Large intestine (tissue), 12 donors: ENCODE results near the gene GAPDHS. TPM values are rescaled to one million over a fixed set of nuclear protein-coding genes. Genes with fewer than 3 reads are reported as not detected.

ENCODE experiments used
- DNase-seq, 2 donors: peaks; one replicate each; pipeline versions ENCODE4 v3.0.0 to v3.0.0-alpha.2; 2013
- H3K27ac ChIP-seq: one replicate; pipeline ENCODE4 v1.5.1; 2013; ENCODE audit warnings: low read length
- H3K27me3 ChIP-seq: 2 replicates; pipeline ENCODE4 v1.6.1; 2013; ENCODE audit warnings: low read length; ENCODE audit not compliant: control insufficient read depth, insufficient read depth
- H3K36me3 ChIP-seq: 2 replicates; pipeline ENCODE4 v1.6.1; 2013; ENCODE audit warnings: low read length; ENCODE audit not compliant: control insufficient read depth, insufficient read depth
- H3K4me1 ChIP-seq: one replicate; pipeline ENCODE4 v1.6.1; 2013; ENCODE audit warnings: low read length; ENCODE audit not compliant: control insufficient read depth, insufficient read depth
- H3K4me3 ChIP-seq: one replicate; pipeline ENCODE4 v1.5.1; 2013; ENCODE audit warnings: low read length
- H3K9me3 ChIP-seq: one replicate; pipeline ENCODE4 v1.6.1; 2013; ENCODE audit warnings: mild to moderate bottlenecking, low read depth, low read length, moderate library complexity; ENCODE audit not compliant: control insufficient read depth
- WGBS: methylation state at CpG from one replicate; pipeline ENCODE4 v1.1.5; 2013; ENCODE audit warnings: low lambda C conversion rate; ENCODE audit not compliant: insufficient coverage; 5-methylcytosine and 5-hydroxymethylcytosine counted together
- long read RNA-seq, 11 donors: transcript quantifications; one replicate each; lab custom pipeline, GENCODE V29; 2026
- polyA plus RNA-seq: library from polyadenylated mRNA; unstranded; fragments of 120-200 nt; gene quantifications from one replicate; pipeline ENCODE4 v1.2.1, GENCODE V29; 2013

Gene GAPDHS
- not detected for polyA plus RNA-seq
- long read RNA-seq, donor 1, result 0 reads
- long read RNA-seq, donor 2, result 0 reads
- long read RNA-seq, donor 3, result 0 reads
- long read RNA-seq, donor 4, result 0 reads
- long read RNA-seq, donor 5, result 0 reads
- long read RNA-seq, donor 6, result 0 reads
- long read RNA-seq, donor 7, result 0 reads
- long read RNA-seq, donor 8, result 0 reads
- long read RNA-seq, donor 9, result 0 reads
- long read RNA-seq, donor 10, result 0 reads
- long read RNA-seq, donor 11, result 0 reads

DNA sequence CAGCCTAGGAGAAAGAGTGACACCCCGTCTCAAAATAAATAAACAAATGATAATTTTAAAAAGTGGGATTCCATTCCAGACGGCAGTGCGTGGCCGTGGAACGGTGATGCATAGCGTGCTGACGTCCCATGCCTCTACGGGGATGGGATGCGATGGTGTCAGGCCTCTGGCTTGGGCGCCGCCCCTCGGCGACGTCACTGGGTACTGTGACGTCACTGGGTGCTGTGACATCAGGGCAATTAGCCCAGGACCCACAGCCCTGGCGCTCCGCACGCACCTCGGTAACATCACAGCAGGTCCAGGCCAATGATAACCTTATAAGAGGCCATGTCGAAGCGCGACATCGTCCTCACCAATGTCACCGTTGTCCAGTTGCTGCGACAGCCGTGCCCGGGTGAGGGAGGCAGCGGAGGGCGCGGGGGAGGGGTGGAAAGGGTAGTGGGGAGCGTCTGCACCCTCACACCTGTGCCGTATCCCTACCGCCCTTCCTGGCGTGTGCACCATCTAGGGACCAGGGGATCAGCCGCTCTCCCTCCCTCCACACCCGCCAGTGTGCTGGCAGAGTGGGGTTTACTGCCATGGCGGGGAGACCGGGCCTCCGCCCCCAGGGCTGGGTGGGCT lies at the start of gene GAPDHS:
Gene GAPDHS, plus strand, starts transcription at position 256 of the 621 bp plus-strand sequence. Its CDS starts 72 bp downstream, at position 328.
- no peak within 1 kb of the TSS for H3K4me3 ChIP-seq
- H3K36me3 ChIP-seq, result no peaks in the 10 kb centered on the region
- H3K9me3 ChIP-seq, result peaks cover 5% of the 10 kb centered on the region
- peaks cover 3% of the 10 kb centered on the region for H3K4me1 ChIP-seq
- no CpG with 5 or more reads among the region's 39 CpGs for WGBS
- DNase-seq, result no peak
- peaks cover 42% of the 10 kb centered on the region for H3K27me3 ChIP-seq
- H3K27ac ChIP-seq, result no peak within 1 kb of the TSS

DNA sequence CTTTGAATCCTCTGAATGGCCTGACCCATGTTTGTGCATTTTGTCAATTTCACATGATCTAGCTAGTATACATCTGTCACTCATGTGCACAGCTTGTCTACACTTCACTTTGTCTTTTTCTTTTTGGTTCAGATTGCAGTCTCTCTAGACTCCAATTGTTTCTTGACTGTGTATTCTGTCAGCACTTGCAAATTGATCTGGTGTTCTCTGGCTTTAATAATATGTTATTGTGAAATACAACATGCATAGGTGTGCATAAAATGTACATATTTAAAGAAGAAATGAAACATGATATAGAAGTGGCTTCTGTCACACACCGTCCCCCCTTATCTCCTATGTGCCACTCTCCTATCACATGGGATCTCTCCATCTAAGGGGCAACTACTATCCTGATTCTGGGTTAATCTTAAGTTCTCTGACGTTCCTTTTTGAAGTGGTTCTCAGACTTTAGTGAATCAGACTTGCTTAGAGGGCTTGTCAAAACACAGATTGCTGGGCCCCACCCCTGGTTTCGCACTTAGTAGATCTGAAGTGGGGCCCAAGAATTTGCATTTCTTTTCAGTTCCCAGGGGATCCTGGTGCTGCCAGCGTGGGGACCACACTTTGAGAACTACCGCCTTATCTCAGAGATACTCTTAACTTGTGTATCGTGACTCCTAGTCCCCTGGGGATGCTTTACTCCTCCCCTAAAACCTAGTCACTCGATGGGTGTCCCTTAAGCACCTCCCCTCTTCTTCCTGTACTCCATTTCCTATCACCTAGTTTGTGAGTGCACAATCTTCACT lies 48.8 kb upstream of the GAPDHS start:
- no peaks in the 10 kb centered on the region for H3K36me3 ChIP-seq
- no peaks in the 10 kb centered on the region for H3K9me3 ChIP-seq
- peaks cover 14% of the 10 kb centered on the region for H3K4me1 ChIP-seq
- no peak overlapping the region for H3K4me3 ChIP-seq
- no peaks in the 10 kb centered on the region for H3K27me3 ChIP-seq
- DNase-seq, result no peak
- 80% methylated on average over 1 of the region's 7 CpGs for WGBS
- no peak overlapping the region for H3K27ac ChIP-seq

GRCh38 chr19:35486268-35486708 lies 47.0 kb upstream of the GAPDHS start:
- no peaks in the 10 kb centered on the region for H3K27me3 ChIP-seq
- H3K4me1 ChIP-seq, result peaks cover 14% of the 10 kb centered on the region
- WGBS, result 17% methylated on average over 1 of the region's 3 CpGs
- H3K27ac ChIP-seq, result peak overlapping the region; percentile 1
- no peaks in the 10 kb centered on the region for H3K36me3 ChIP-seq
- no peaks in the 10 kb centered on the region for H3K9me3 ChIP-seq
- H3K4me3 ChIP-seq, result no peak overlapping the region
- peak in 1 of 2 donors; percentile 35 for DNase-seq

DNA sequence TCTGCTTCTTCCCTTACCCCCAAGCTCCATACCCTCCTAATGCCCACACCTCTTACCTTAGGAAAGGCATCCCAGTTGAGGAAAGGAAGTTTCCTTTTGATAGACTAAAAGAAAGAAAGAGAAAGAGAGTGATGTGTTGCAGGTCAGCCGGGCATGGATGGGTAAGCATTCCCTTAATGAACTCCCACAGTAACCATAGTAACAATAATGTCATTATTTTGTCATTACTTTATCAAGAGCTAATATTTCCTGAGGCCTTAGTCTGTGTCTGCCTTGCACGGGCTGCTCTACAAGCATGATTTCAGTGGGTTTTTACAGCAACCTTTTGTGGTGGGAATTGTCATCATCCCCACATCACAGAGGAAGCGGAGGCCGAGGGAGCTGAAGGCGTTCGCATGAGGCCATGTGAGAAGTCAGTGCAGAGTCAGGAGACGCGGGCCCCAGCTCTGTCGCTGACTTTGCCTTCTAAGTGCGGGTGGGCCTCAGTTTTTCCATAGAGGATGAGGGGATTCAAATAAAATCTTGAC lies 45.5 kb upstream of the GAPDHS start:
- peaks cover 14% of the 10 kb centered on the region for H3K4me1 ChIP-seq
- no peak overlapping the region for H3K27ac ChIP-seq
- no peak overlapping the region for H3K4me3 ChIP-seq
- H3K36me3 ChIP-seq, result no peaks in the 10 kb centered on the region
- DNase-seq, result no peak
- H3K27me3 ChIP-seq, result no peaks in the 10 kb centered on the region
- WGBS, result no CpG with 5 or more reads among the region's 10 CpGs
- H3K9me3 ChIP-seq, result no peaks in the 10 kb centered on the region

DNA sequence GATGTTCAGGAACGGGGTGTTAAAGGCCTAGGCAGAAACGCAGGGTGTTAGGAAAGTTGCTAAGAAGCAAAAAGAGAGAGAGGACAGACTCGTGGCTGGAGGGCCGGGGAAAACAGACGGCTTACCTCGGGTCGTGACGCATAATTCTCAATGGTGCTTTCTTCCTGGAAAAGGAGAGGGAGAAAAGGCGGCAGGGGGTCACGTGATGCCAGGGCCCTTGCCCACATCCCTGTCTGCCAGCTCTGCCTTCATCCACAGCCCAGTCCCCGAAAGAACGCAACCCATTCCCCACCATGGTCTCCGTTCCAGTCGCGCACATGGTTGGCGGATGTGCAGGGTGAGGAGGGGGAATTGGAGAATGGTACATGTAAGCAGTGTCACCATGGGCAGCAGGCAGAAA lies 44.6 kb upstream of the GAPDHS start:
- Histone ChIP-seq H3K27ac (no peak overlapping the region), H3K9me3 (no peaks in the 10 kb centered on the region), H3K4me3 (no peak overlapping the region), H3K36me3 (no peaks in the 10 kb centered on the region), H3K4me1 (peaks cover 14% of the 10 kb centered on the region), H3K27me3 (no peaks in the 10 kb centered on the region)
- no peak for DNase-seq
- 100% methylated on average over 8 of the region's 16 CpGs for WGBS

GRCh38 chr19:35490364-35490763 lies 42.9 kb upstream of the GAPDHS start, which contains the start of gene KRTDAP:
Gene KRTDAP (minus strand): TSS chr19:35490464. CDS start chr19:35490442, 22 bp downstream.
- H3K4me3 ChIP-seq, result no peak within 1 kb of the TSS
- H3K9me3 ChIP-seq, result no peaks in the 10 kb centered on the region
- no CpG with 5 or more reads among the region's 9 CpGs for WGBS
- no peak within 1 kb of the TSS for H3K27ac ChIP-seq
- peaks cover 18% of the 10 kb centered on the region for H3K4me1 ChIP-seq
- no peaks in the 10 kb centered on the region for H3K27me3 ChIP-seq
- DNase-seq, result no peak
- no peaks in the 10 kb centered on the region for H3K36me3 ChIP-seq

- H3K27me3 ChIP-seq, result no peaks in the 10 kb centered on the region
- WGBS, result no CpG with 5 or more reads among the region's 9 CpGs
- no peaks in the 10 kb centered on the region for H3K9me3 ChIP-seq
- no peaks in the 10 kb centered on the region for H3K36me3 ChIP-seq
- no peak overlapping the region for H3K27ac ChIP-seq
- DNase-seq, result peak in 1 of 2 donors; percentile 18
- H3K4me1 ChIP-seq, result peaks cover 8% of the 10 kb centered on the region
- H3K4me3 ChIP-seq, result no peak overlapping the region
Measured at GRCh38 chr19:35491836-35492360, 41.4 kb upstream of the GAPDHS start.

- Histone ChIP-seq H3K9me3 (no peaks in the 10 kb centered on the region), H3K4me1 (peaks cover 4% of the 10 kb centered on the region), H3K4me3 (no peak overlapping the region), H3K36me3 (peaks cover 3% of the 10 kb centered on the region), H3K27ac (no peak overlapping the region), H3K27me3 (no peaks in the 10 kb centered on the region)
- no peak for DNase-seq
- no CpG with 5 or more reads among the region's 9 CpGs for WGBS
Measured at GRCh38 chr19:35493971-35494370, 39.3 kb upstream of the GAPDHS start.

GRCh38 chr19:35495107-35496064 lies 37.9 kb upstream of the GAPDHS start:
- Histone ChIP-seq H3K9me3 (no peaks in the 10 kb centered on the region), H3K4me3 (no peak overlapping the region), H3K27ac (no peak overlapping the region)

More at GRCh38 chr19:35495107-35496064, 37.9 kb upstream of the GAPDHS start:
- peaks cover 4% of the 10 kb centered on the region for H3K36me3 ChIP-seq
- H3K27me3 ChIP-seq, result no peaks in the 10 kb centered on the region
- WGBS, result 87% methylated on average over 3 of the region's 30 CpGs
- H3K4me1 ChIP-seq, result peaks cover 4% of the 10 kb centered on the region
- peak; percentile 45 to 54 for DNase-seq
